ENCODE results near the gene HOXB4.

Gene HOXB4

DNA sequence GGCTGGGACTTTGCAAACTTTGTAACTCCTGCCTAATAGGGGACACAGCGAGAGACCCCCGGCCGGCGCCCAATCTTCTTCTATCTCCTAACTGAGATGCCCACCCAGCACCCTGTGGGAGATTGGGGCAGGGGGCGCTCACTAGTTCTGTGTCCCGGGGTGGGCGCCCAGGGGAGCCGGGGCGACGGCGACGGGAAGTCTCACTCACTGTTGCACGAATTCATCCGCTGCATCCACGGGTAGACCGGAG, 19.3 kb upstream of the HOXB4 start:
- no peaks in the 10 kb centered on the region for H3K36me3 ChIP-seq (ENCODE audit: insufficient read depth)
- H2AFZ ChIP-seq (ENCODE audit: low read depth): no peak overlapping the region
- H3K4me1 ChIP-seq (ENCODE audit: low read depth, poor library complexity, severe bottlenecking): peaks cover 5% of the 10 kb centered on the region
- no peaks in the 10 kb centered on the region for H4K20me1 ChIP-seq (ENCODE audit: insufficient read depth)
- no peak overlapping the region for H3K4me2 ChIP-seq
- H3K79me2 ChIP-seq (ENCODE audit: insufficient read depth, low read depth): no peaks in the 10 kb centered on the region
- H3K27ac ChIP-seq: no peak overlapping the region
- no peak overlapping the region for H3K9ac ChIP-seq
- TF ChIP-seq, protein P1, sequence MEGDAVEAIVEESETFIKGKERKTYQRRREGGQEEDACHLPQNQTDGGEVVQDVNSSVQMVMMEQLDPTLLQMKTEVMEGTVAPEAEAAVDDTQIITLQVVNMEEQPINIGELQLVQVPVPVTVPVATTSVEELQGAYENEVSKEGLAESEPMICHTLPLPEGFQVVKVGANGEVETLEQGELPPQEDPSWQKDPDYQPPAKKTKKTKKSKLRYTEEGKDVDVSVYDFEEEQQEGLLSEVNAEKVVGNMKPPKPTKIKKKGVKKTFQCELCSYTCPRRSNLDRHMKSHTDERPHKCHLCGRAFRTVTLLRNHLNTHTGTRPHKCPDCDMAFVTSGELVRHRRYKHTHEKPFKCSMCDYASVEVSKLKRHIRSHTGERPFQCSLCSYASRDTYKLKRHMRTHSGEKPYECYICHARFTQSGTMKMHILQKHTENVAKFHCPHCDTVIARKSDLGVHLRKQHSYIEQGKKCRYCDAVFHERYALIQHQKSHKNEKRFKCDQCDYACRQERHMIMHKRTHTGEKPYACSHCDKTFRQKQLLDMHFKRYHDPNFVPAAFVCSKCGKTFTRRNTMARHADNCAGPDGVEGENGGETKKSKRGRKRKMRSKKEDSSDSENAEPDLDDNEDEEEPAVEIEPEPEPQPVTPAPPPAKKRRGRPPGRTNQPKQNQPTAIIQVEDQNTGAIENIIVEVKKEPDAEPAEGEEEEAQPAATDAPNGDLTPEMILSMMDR (conservative IDR thresholded peaks at IDR 0.05; ENCODE audit: low read depth, low read length): no peak
- peaks cover 55% of the 10 kb centered on the region for H3K27me3 ChIP-seq (ENCODE audit: insufficient read depth, low read depth)
- H3K4me3 ChIP-seq (IDR thresholded peaks at IDR 0.05; ENCODE audit: insufficient read depth, low read depth, low read length): no peak overlapping the region

DNA sequence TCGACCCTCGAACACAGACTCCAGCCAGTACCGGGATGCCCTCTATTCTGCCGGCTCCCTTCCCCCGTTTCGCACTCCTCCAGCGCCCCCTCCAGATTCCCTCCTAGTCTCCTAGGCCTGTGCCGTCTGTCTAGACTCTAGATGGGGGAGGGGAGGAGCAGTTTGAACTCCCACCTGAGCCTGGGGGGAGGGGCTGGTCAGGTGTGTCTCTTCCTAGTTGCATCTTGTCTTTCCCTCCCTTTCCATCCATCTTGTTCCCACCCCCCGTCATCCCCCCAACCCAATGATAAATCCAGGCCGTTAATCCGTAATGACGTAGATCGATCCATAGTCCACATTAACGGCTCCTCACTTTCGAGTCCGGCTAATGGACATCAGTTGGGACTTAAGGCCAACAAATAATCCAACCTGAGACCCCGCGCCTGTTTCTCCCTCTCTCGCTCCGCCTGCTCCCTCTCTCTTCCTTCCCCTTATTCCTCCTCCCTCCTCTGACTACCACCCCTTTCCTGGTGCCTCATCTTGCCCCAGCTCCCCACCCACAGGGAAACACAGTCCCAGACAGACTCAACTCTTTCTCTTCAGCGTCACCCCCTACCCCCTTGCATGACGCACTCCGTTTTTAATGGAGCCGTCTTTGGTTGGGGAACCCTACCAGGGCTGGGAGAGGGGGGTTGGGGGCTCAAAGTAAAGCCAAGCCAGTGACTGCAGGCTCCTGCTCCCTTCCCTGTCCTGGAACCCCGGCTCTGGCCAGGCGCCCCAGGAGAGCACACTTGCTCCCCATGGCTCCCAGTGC, 18.8 kb upstream of the HOXB4 start:
- Histone ChIP-seq H3K27me3 (ENCODE audit: insufficient read depth, low read depth) (peaks cover 53% of the 10 kb centered on the region), H4K20me1 (ENCODE audit: insufficient read depth) (no peaks in the 10 kb centered on the region), H3K9ac (no peak overlapping the region), H3K4me2 (no peak overlapping the region), H3K27ac (no peak overlapping the region), H3K4me1 (ENCODE audit: low read depth, poor library complexity, severe bottlenecking) (peaks cover 5% of the 10 kb centered on the region), H3K36me3 (ENCODE audit: insufficient read depth) (no peaks in the 10 kb centered on the region), H2AFZ (ENCODE audit: low read depth) (no peak overlapping the region), H3K4me3 (IDR thresholded peaks at IDR 0.05; ENCODE audit: insufficient read depth, low read depth, low read length) (no peak overlapping the region), H3K79me2 (ENCODE audit: insufficient read depth, low read depth) (no peaks in the 10 kb centered on the region)
- TF ChIP-seq, protein P1 (conservative IDR thresholded peaks at IDR 0.05; ENCODE audit: low read depth, low read length): no peak

DNA sequence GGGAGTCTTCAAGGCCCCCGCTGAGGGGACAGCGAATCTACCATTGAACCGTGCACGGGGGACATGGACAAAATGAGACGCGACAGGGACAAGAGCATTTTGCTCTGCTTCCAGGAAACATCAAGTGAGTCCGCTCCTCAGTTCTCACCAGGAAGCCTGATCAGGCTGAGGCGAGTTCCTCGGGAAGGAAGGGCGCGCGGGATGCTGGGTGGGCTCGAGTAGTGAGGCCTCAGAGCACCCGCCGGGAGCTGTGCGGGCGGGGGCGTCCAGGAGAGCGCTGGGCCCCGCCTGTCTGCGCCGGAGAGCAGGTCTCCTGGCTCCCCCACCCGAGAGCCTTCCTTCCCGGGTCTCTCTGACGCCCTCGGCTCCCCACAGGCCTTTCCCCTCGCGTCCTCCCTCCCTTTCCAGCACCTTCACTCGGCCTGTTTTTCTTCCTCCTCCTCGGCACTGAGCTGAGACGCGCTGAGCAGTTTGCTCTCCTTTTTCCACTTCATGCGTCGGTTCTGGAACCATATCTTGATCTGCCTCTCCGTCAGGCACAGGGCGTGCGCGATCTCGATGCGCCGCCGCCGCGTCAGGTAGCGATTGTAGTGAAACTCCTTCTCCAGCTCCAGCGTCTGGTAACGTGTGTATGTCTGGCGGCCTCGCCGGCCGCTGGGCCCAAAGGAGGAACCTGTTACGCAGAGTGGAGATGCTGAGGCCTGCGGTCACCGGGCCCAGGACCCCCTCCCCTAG, 18.0 kb upstream of the HOXB4 start:
- H3K79me2 ChIP-seq (ENCODE audit: insufficient read depth, low read depth): no peaks in the 10 kb centered on the region
- H4K20me1 ChIP-seq (ENCODE audit: insufficient read depth): no peaks in the 10 kb centered on the region
- no peak overlapping the region for H3K27ac ChIP-seq
- H3K36me3 ChIP-seq (ENCODE audit: insufficient read depth): no peaks in the 10 kb centered on the region
- TF ChIP-seq, protein P1 (conservative IDR thresholded peaks at IDR 0.05; ENCODE audit: low read depth, low read length): no peak
- H3K9ac ChIP-seq: no peak overlapping the region
- H2AFZ ChIP-seq (ENCODE audit: low read depth): no peak overlapping the region
- H3K4me3 ChIP-seq (IDR thresholded peaks at IDR 0.05; ENCODE audit: insufficient read depth, low read depth, low read length): no peak overlapping the region
- H3K4me1 ChIP-seq (ENCODE audit: low read depth, poor library complexity, severe bottlenecking): peaks cover 5% of the 10 kb centered on the region
- H3K4me2 ChIP-seq: no peak overlapping the region
- peaks cover 45% of the 10 kb centered on the region for H3K27me3 ChIP-seq (ENCODE audit: insufficient read depth, low read depth)

DNA sequence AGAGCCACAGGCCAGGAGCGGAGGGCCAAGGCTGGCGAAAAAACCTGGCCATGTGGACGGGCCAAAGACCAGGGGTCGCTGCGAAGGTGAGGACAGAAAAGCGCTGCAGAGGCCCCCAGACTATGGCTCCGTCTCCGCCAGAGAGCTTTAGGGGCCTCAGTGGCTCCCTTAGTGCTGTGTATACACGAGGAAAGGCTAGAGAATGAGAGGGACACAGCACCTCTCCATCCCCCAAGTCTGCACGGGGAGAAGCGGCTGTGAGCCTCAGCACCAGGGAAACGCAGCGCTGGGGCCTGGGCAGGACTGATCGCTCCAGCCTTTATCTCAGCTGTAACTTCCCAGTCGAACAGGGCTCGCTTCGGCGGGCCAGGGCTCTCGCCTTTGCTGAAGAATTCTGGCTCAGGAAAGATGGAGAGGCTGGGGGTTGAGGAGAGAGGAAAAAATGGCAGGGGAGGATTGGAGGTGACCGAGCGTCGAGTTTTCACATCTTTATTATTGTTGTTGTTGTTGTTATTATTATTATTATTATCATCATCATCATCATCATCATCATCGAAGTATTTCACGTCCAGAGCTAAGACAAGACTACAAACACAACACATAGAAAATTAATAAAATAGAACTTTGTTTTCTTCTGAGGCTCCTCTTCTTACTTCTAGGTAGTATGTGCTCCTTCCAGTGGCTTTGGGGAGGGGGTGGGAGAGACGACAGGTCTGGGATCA, 17.3 kb upstream of the HOXB4 start:
- H3K79me2 ChIP-seq (ENCODE audit: insufficient read depth, low read depth): no peaks in the 10 kb centered on the region
- no peak overlapping the region for H3K4me3 ChIP-seq (IDR thresholded peaks at IDR 0.05; ENCODE audit: insufficient read depth, low read depth, low read length)
- no peak overlapping the region for H3K4me2 ChIP-seq
- H2AFZ ChIP-seq (ENCODE audit: low read depth): no peak overlapping the region
- peaks cover 5% of the 10 kb centered on the region for H3K4me1 ChIP-seq (ENCODE audit: low read depth, poor library complexity, severe bottlenecking)
- TF ChIP-seq, protein P1 (conservative IDR thresholded peaks at IDR 0.05; ENCODE audit: low read depth, low read length): no peak
- H4K20me1 ChIP-seq (ENCODE audit: insufficient read depth): no peaks in the 10 kb centered on the region
- no peak overlapping the region for H3K27ac ChIP-seq
- H3K9ac ChIP-seq: no peak overlapping the region
- peaks cover 38% of the 10 kb centered on the region for H3K27me3 ChIP-seq (ENCODE audit: insufficient read depth, low read depth)
- no peaks in the 10 kb centered on the region for H3K36me3 ChIP-seq (ENCODE audit: insufficient read depth)

All from KMS-11 (cell line).